H1 (cell line): Measurements from ENCODE around the gene BTRC. TPM values are rescaled to one million over a fixed set of nuclear protein-coding genes. Genes with fewer than 3 reads are reported as not detected.

Experiments used
- CTCF ChIA-PET: fragments of 300-600 bp; sonication (Branson Sonifier 250); formaldehyde crosslinking; loops from one replicate; lab custom pipeline; 2021; ENCODE audit not compliant: partially characterized antibody; lab: Charles Lee
- POLR2A ChIA-PET: fragments of 300-600 bp; sonication (Branson Sonifier 250); formaldehyde crosslinking; loops from one replicate; lab custom pipeline; 2021; ENCODE audit warnings: inconsistent platforms; ENCODE audit not compliant: partially characterized antibody; lab: Charles Lee
- DNase-seq, 2 experiments: peaks; one replicate each; pipeline versions ENCODE4 v3.0.0 to v3.0.0-alpha.2; 2010 to 2022; ENCODE audit warnings: low spot score in 2 of 2, low read depth in 1 of 2, mixed read lengths in 1 of 2
- FAIRE-seq: peaks from 2 replicates; lab custom pipeline; 2011; peaks lifted over from hg19 to GRCh38; lab: Jason Lieb, UNC
- H2AFZ ChIP-seq: 2 replicates; pipeline ENCODE4 v1.8.1; 2012; ENCODE audit warnings: low read length, inconsistent platforms
- H2AK5ac ChIP-seq: 2 replicates; pipeline ENCODE4 v1.6.1; 2013; ENCODE audit warnings: low read depth, low read length
- H2BK120ac ChIP-seq: replicated peaks from 2 replicates; pipeline ENCODE3; 2013; ENCODE audit warnings: low read depth, low read length, inconsistent platforms
- H2BK12ac ChIP-seq: 2 replicates; pipeline ENCODE4 v1.6.1; 2013; ENCODE audit warnings: low read depth, low read length
- H2BK15ac ChIP-seq: 2 replicates; pipeline ENCODE4 v1.6.1; 2013; ENCODE audit warnings: low read length
- H2BK20ac ChIP-seq: 2 replicates; pipeline ENCODE4 v1.6.1; 2013; ENCODE audit warnings: low read length
- H2BK5ac ChIP-seq: 2 replicates; pipeline ENCODE4 v1.6.1; 2013; ENCODE audit warnings: low read depth, low read length
- H3K14ac ChIP-seq: 2 replicates; pipeline ENCODE4 v1.6.1; 2013; ENCODE audit warnings: inconsistent platforms; ENCODE audit not compliant: insufficient read length
- H3K18ac ChIP-seq: 2 replicates; pipeline ENCODE4 v1.6.1; 2013; ENCODE audit warnings: low read length; ENCODE audit errors: extremely low read depth
- H3K23ac ChIP-seq: 2 replicates; pipeline ENCODE4 v1.6.1; 2013; ENCODE audit warnings: inconsistent platforms; ENCODE audit not compliant: insufficient read length
- H3K23me2 ChIP-seq: 2 replicates; pipeline ENCODE4 v1.6.1; 2013; ENCODE audit warnings: low read depth, low read length
- H3K27ac ChIP-seq: 2 replicates; pipeline ENCODE4 v1.6.1; 2011; ENCODE audit warnings: low read depth, low read length, inconsistent platforms
- H3K27me3 ChIP-seq, 4 experiments: replicated peaks in 1 of 4; 1 replicate in 1 of 4; 2 replicates in 3 of 4; pipeline versions ENCODE4 v1.6.1 to v1.8.1; 2011 to 2013; ENCODE audit warnings: low read length in 3 of 4, mild to moderate bottlenecking in 3 of 4, inconsistent platforms in 2 of 4, mixed read lengths in 2 of 4, moderate library complexity in 1 of 4; ENCODE audit not compliant: control insufficient read depth in 3 of 4, insufficient read depth in 3 of 4; ENCODE audit errors: extremely low read depth in 1 of 4
- H3K36me3 ChIP-seq, 4 experiments: 2 replicates each; pipeline versions ENCODE4 v1.6.1 to v1.8.1; 2011 to 2013; ENCODE audit warnings: mild to moderate bottlenecking in 4 of 4, low read length in 3 of 4, moderate library complexity in 2 of 4, control low read depth in 1 of 4, inconsistent platforms in 1 of 4; ENCODE audit not compliant: insufficient read depth in 4 of 4, control insufficient read depth in 2 of 4
- H3K4ac ChIP-seq: replicated peaks from 2 replicates; pipeline ENCODE3; 2013; ENCODE audit warnings: low read length, low read depth, mixed read lengths, inconsistent platforms; ENCODE audit not compliant: insufficient read length
- H3K4me1 ChIP-seq, 4 experiments: replicated peaks in 1 of 4; 1 replicate in 1 of 4; 2 replicates in 3 of 4; pipeline versions ENCODE4 v1.6.1 to v1.8.1; 2011 to 2013; ENCODE audit warnings: low read length in 3 of 4, inconsistent platforms in 2 of 4, mixed read lengths in 1 of 4; ENCODE audit not compliant: insufficient read depth in 4 of 4, control insufficient read depth in 3 of 4
- H3K4me2 ChIP-seq, 2 experiments: 2 replicates each; pipeline versions ENCODE4 v1.6.1 to v1.8.1; 2011 to 2013; ENCODE audit warnings: low read depth in 2 of 2, low read length in 2 of 2, control low read depth in 1 of 2, inconsistent platforms in 1 of 2, mild to moderate bottlenecking in 1 of 2; ENCODE audit not compliant: insufficient read depth in 1 of 2
- H3K4me3 ChIP-seq, 4 experiments: fragments of 200-600, 300-600 bp in 1 of 4; sonication (generic), shearing (Covaris generic), sonication (Bioruptor Twin) in 1 of 4; 2 replicates each; pipeline versions ENCODE4 v1.5.1 to v1.8.1; 2011 to 2016; ENCODE audit warnings: low read length in 4 of 4, low read depth in 3 of 4, control low read depth in 2 of 4, inconsistent platforms in 2 of 4, mild to moderate bottlenecking in 2 of 4, mixed read lengths in 1 of 4, moderate library complexity in 1 of 4; ENCODE audit not compliant: insufficient read depth in 2 of 4; ENCODE audit errors: extremely low read depth in 1 of 4
- H3K56ac ChIP-seq: replicated peaks from 2 replicates; pipeline ENCODE3; 2013; ENCODE audit warnings: low read depth, mild to moderate bottlenecking, mixed read lengths, low read length, inconsistent platforms; ENCODE audit not compliant: insufficient read length
- H3K79me1 ChIP-seq: 2 replicates; pipeline ENCODE4 v1.6.1; 2013; ENCODE audit warnings: low read depth, low read length, control low read depth
- H3K79me2 ChIP-seq, 2 experiments: 2 replicates each; pipeline versions ENCODE4 v1.6.1 to v1.8.1; 2012 to 2013; ENCODE audit warnings: low read length in 2 of 2, mild to moderate bottlenecking in 2 of 2, inconsistent platforms in 1 of 2; ENCODE audit not compliant: insufficient read depth in 2 of 2, control insufficient read depth in 1 of 2
- H3K9ac ChIP-seq, 4 experiments: replicated peaks in 1 of 4; 1 replicate in 1 of 4; 2 replicates in 3 of 4; pipeline versions ENCODE4 v1.6.1 to v1.8.1; 2011 to 2013; ENCODE audit warnings: low read depth in 3 of 4, low read length in 3 of 4, control low read depth in 2 of 4, mild to moderate bottlenecking in 2 of 4, moderate library complexity in 2 of 4, inconsistent platforms in 1 of 4; ENCODE audit errors: extremely low read depth in 1 of 4
- H3K9me3 ChIP-seq, 2 experiments: 2 replicates each; pipeline versions ENCODE4 v1.6.1 to v1.8.1; 2012 to 2013; ENCODE audit warnings: mild to moderate bottlenecking in 2 of 2, moderate library complexity in 2 of 2, control low read depth in 1 of 2, inconsistent platforms in 1 of 2, low read depth in 1 of 2, low read length in 1 of 2, mixed read lengths in 1 of 2; ENCODE audit not compliant: insufficient read depth in 2 of 2
- H4K20me1 ChIP-seq, 2 experiments: replicated peaks in 1 of 2; 2 replicates each; pipeline versions ENCODE3 to v1.8.1; 2011 to 2013; ENCODE audit warnings: inconsistent platforms in 2 of 2, low read length in 2 of 2, mild to moderate bottlenecking in 1 of 2; ENCODE audit not compliant: insufficient read depth in 2 of 2, control insufficient read depth in 1 of 2
- H4K5ac ChIP-seq: 2 replicates; pipeline ENCODE4 v1.6.1; 2013; ENCODE audit warnings: low read length, low read depth, mixed read lengths, inconsistent platforms; ENCODE audit not compliant: insufficient read length
- H4K8ac ChIP-seq: 2 replicates; pipeline ENCODE4 v1.8.0; 2013; ENCODE audit warnings: mild to moderate bottlenecking, moderate library complexity, low read length, inconsistent platforms; ENCODE audit not compliant: insufficient read depth; ENCODE audit errors: extremely low read depth
- H4K91ac ChIP-seq: replicated peaks from 2 replicates; pipeline ENCODE3; 2013; ENCODE audit warnings: low read length, mixed read lengths, inconsistent platforms; ENCODE audit not compliant: insufficient read length
- WGBS, 2 experiments: shearing (Covaris generic) in 1 of 2; methylation state at CpG; one replicate each; pipeline versions ENCODE4 v1.1.6 to v1.1.7; 2013 to 2015; ENCODE audit warnings: low lambda C conversion rate in 2 of 2, mixed read lengths in 2 of 2, inconsistent platforms in 1 of 2, low coverage in 1 of 2, missing lambda C conversion rate in 1 of 2; ENCODE audit not compliant: insufficient replicate concordance in 2 of 2, insufficient coverage in 1 of 2, insufficient read length in 1 of 2; ENCODE audit errors: extremely low coverage in 1 of 2, missing lambda C conversion rate in 1 of 2; 5-methylcytosine and 5-hydroxymethylcytosine counted together
- polyA plus RNA-seq, 7 experiments: library from polyadenylated mRNA; depleted of rRNA in 3 of 7; stranded (reverse) in 5 of 7; unstranded in 2 of 7; fragments of >200 nt in 5 of 7; fragments of 200-250 nt in 2 of 7; gene quantifications; 1 replicate in 5 of 7; 2 replicates in 1 of 7; 4 replicates in 1 of 7; pipeline versions ENCODE4 v1.2.1 to v1.2.3, GENCODE V29; 2011 to 2013; ENCODE audit warnings: missing spikeins in 2 of 7, mixed read lengths in 2 of 7
- total RNA-seq: library from RNA; stranded (reverse); fragmentation: NEBNext Ultra II Directional; extraction: Animal tissue kit (Norgen Biotek cat#: 25700); gene quantifications from 2 replicates; pipeline ENCODE4 v1.2.1, GENCODE V29; 2021

Gene BTRC
- total and polyA plus RNA-seq, 2 of the 8 experiments (the other 6 are each of a cell fraction or from before 2014, with no cell fraction given): 9.9 to 24.7 TPM

- no peaks in the 10 kb centered on the region for H3K27me3 ChIP-seq
- no peak overlapping the region for H2AFZ ChIP-seq
- H2BK12ac ChIP-seq: no peak overlapping the region
- H4K20me1 ChIP-seq: no peaks in the 10 kb centered on the region
- FAIRE-seq (no peak), DNase-seq (no peak)
- peaks cover 0 to 5% (median 0%) of the 10 kb centered on the region in 4 experiments; a peak in 1 of 7 replicates for H3K4me1 ChIP-seq
- H3K79me2 ChIP-seq: no peaks in the 10 kb centered on the region
- ChIA-PET CTCF (interaction anchor here (0.6 to 19.9 kb wide), 66 partner anchors 8 to 697 kb away, joined by 3 to 417 read pairs (median 4); no protein-coding TSS in a partner anchor), POLR2A (interaction anchor here (0.8 to 1.5 kb wide), 4 partner anchors 17 to 157 kb away, joined by 3 to 4 read pairs (median 3); no protein-coding TSS in a partner anchor)
- no peaks in the 10 kb centered on the region for H3K36me3 ChIP-seq
- H3K79me1 ChIP-seq: no peaks in the 10 kb centered on the region
- no peak overlapping the region for H4K5ac ChIP-seq
- no peak overlapping the region for H3K4me2 ChIP-seq
- H2BK15ac ChIP-seq: no peak overlapping the region
- no peak overlapping the region for H4K91ac ChIP-seq
- no peak overlapping the region for H3K4me3 ChIP-seq
- WGBS, 2 experiments: 100% methylated on average over 2 of the region's 2 CpGs; no CpG with 5 or more reads in 1 of the 2 experiments
- no peak overlapping the region for H3K56ac ChIP-seq
- H3K14ac ChIP-seq: no peak overlapping the region
- no peaks in the 10 kb centered on the region for H3K9me3 ChIP-seq
- no peaks in the 10 kb centered on the region for H3K23me2 ChIP-seq
- no peak overlapping the region for H3K4ac ChIP-seq
- no peak overlapping the region for H3K27ac ChIP-seq
- no peak overlapping the region for H3K18ac ChIP-seq
- H3K23ac ChIP-seq: no peak overlapping the region
- no peak overlapping the region for H2BK120ac ChIP-seq
- no peak overlapping the region for H2BK5ac ChIP-seq
- no peak overlapping the region for H2AK5ac ChIP-seq
- H2BK20ac ChIP-seq: no peak overlapping the region
- H3K9ac ChIP-seq: no peak overlapping the region
- H4K8ac ChIP-seq: no peak overlapping the region
Measured at GRCh38 chr10:101444058-101444898, 90.3 kb downstream of the BTRC start.
